ENCODE results near the gene SST.

Gene SST

GRCh38 chr3:187629711-187630110 lies 40.5 kb downstream of the SST start:
- DNase-seq (ENCODE audit: low read depth) = no peak

- DNase-seq (ENCODE audit: low read depth) = no peak
These were observed 42.0 kb downstream of the SST start for GRCh38 chr3:187628169-187628568.

GRCh38 chr3:187626581-187626980 lies 43.6 kb downstream of the SST start:
- DNase-seq (ENCODE audit: low read depth) = no peak

GRCh38 chr3:187624588-187624987 lies 45.6 kb downstream of the SST start:
- DNase-seq (ENCODE audit: low read depth) = no peak

GRCh38 chr3:187623285-187623814 lies 46.8 kb downstream of the SST start:
- no peak for DNase-seq (ENCODE audit: low read depth)

GRCh38 chr3:187621881-187622280 lies 48.3 kb downstream of the SST start:
- no peak for DNase-seq (ENCODE audit: low read depth)

GRCh38 chr3:187619461-187619860 lies 50.7 kb downstream of the SST start:
- no peak for DNase-seq (ENCODE audit: low read depth)
